HG02798 (cell line): ENCODE data around the gene PNPLA2.
A peak's percentile ranks its signal among the peaks of the same experiment; 100 is the strongest.

Experiments used
- ATAC-seq: cut with Tn5 transposase; IDR thresholded peaks from one replicate; pipeline ENCODE4 v1.9.1; 2021; ENCODE audit warnings: mild to moderate bottlenecking; ENCODE audit not compliant: unreplicated experiment, poor library complexity

Gene PNPLA2

GRCh38 chr11:813072-813455, 5.7 kb upstream of the PNPLA2 start:
- ATAC-seq: no peak

- no peak for ATAC-seq
Measured at GRCh38 chr11:813456-814096, 5.1 kb upstream of the PNPLA2 start.

GRCh38 chr11:815675-816432, 2.9 kb upstream of the PNPLA2 start:
- no peak for ATAC-seq

GRCh38 chr11:816433-816779, 2.3 kb upstream of the PNPLA2 start:
- no peak for ATAC-seq

GRCh38 chr11:819129-819931, 616 bp downstream of the PNPLA2 start:
- peak; percentile 73 for ATAC-seq

- peak; percentile 68 for ATAC-seq
Measured at GRCh38 chr11:819943-820649, 1.4 kb downstream of the PNPLA2 start.

GRCh38 chr11:820655-821511, 2.2 kb downstream of the PNPLA2 start:
- ATAC-seq: no peak

- no peak for ATAC-seq
Measured at GRCh38 chr11:821512-822371, 3.0 kb downstream of the PNPLA2 start.

GRCh38 chr11:823441-824291, 5.0 kb downstream of the PNPLA2 start:
- ATAC-seq: no peak

- ATAC-seq: no peak
Measured at GRCh38 chr11:824292-824880, 5.7 kb downstream of the PNPLA2 start.

- no peak for ATAC-seq
Measured at GRCh38 chr11:824942-825341, 6.2 kb downstream of the PNPLA2 start.

- no peak for ATAC-seq
Measured at GRCh38 chr11:825366-826226, 6.9 kb downstream of the PNPLA2 start.

GRCh38 chr11:826227-826621, 7.5 kb downstream of the PNPLA2 start:
- no peak for ATAC-seq

GRCh38 chr11:826836-827145, 8.1 kb downstream of the PNPLA2 start:
- no peak for ATAC-seq

GRCh38 chr11:827146-827896, 8.6 kb downstream of the PNPLA2 start:
- ATAC-seq: peak; percentile 40

GRCh38 chr11:827897-828192, 9.1 kb downstream of the PNPLA2 start, which contains the start of gene CRACR2B:
Gene CRACR2B, plus strand, starts transcription at chr11:827919. Its CDS starts 689 bp downstream, at chr11:828608.
- no peak for ATAC-seq
